Astrocyte (in vitro differentiated cells and primary cell): ENCODE results near the gene TMOD3. TPM values are rescaled to one million over a fixed set of nuclear protein-coding genes. Genes with fewer than 3 reads are reported as not detected.

Experiments
- DNase-seq: peaks from one replicate; pipeline ENCODE4 v3.0.0-alpha.2; 2010; ENCODE audit warnings: low read depth
- FAIRE-seq: peaks from 2 replicates; lab custom pipeline; 2011; peaks lifted over from hg19 to GRCh38; lab: Jason Lieb, UNC
- H2AFZ ChIP-seq: 2 replicates; pipeline ENCODE4 v1.6.0; 2012; ENCODE audit warnings: low read depth, low read length, inconsistent platforms
- H3K27ac ChIP-seq: 2 replicates; pipeline ENCODE4 v1.5.1; 2011; ENCODE audit warnings: low read depth, low read length, inconsistent platforms
- H3K27me3 ChIP-seq: 2 replicates; pipeline ENCODE4 v1.6.0; 2011; ENCODE audit warnings: low read length, inconsistent platforms; ENCODE audit not compliant: insufficient read depth
- H3K36me3 ChIP-seq: 2 replicates; pipeline ENCODE4 v1.5.1; 2011; ENCODE audit warnings: low read length, inconsistent platforms; ENCODE audit not compliant: insufficient read depth
- H3K4me1 ChIP-seq: 2 replicates; pipeline ENCODE4 v1.5.1; 2011; ENCODE audit warnings: low read length, inconsistent platforms; ENCODE audit not compliant: insufficient read depth
- H3K4me2 ChIP-seq: 2 replicates; pipeline ENCODE4 v1.6.0; 2012; ENCODE audit warnings: low read length, inconsistent platforms
- H3K4me3 ChIP-seq: 2 replicates; pipeline ENCODE4 v1.5.1; 2011; ENCODE audit warnings: low read depth, mild to moderate bottlenecking, low read length, inconsistent platforms; ENCODE audit not compliant: insufficient read depth
- H3K79me2 ChIP-seq: 2 replicates; pipeline ENCODE4 v1.6.0; 2012; ENCODE audit warnings: mild to moderate bottlenecking, low read length, inconsistent platforms; ENCODE audit not compliant: insufficient read depth
- H3K9ac ChIP-seq: 2 replicates; pipeline ENCODE4 v1.6.0; 2012; ENCODE audit warnings: mild to moderate bottlenecking, low read length, inconsistent platforms
- H3K9me3 ChIP-seq: 2 replicates; pipeline ENCODE4 v1.5.1; 2012; ENCODE audit warnings: low read depth, mild to moderate bottlenecking, low read length, inconsistent platforms; ENCODE audit not compliant: insufficient read depth
- H4K20me1 ChIP-seq: 2 replicates; pipeline ENCODE4 v1.6.0; 2012; ENCODE audit warnings: low read length, inconsistent platforms; ENCODE audit not compliant: insufficient read depth
- H3K27ac Mint-ChIP-seq: one replicate; pipeline ENCODE4 v1.8.0; 2021; ENCODE audit warnings: mild to moderate bottlenecking, mixed read lengths; ENCODE audit not compliant: unreplicated experiment
- H3K27me3 Mint-ChIP-seq: one replicate; pipeline ENCODE4 v1.8.0; 2021; ENCODE audit warnings: low read depth, mixed read lengths; ENCODE audit not compliant: unreplicated experiment
- H3K36me3 Mint-ChIP-seq: one replicate; pipeline ENCODE4 v1.8.0; 2021; ENCODE audit warnings: low read depth, mixed read lengths; ENCODE audit not compliant: unreplicated experiment
- H3K4me1 Mint-ChIP-seq: one replicate; pipeline ENCODE4 v1.8.0; 2021; ENCODE audit warnings: low read depth, mixed read lengths; ENCODE audit not compliant: unreplicated experiment
- H3K4me3 Mint-ChIP-seq: one replicate; pipeline ENCODE4 v1.8.0; 2021; ENCODE audit warnings: mild to moderate bottlenecking, moderate library complexity, mixed read lengths; ENCODE audit not compliant: unreplicated experiment
- H3K9me3 Mint-ChIP-seq: one replicate; pipeline ENCODE4 v1.8.0; 2021; ENCODE audit warnings: mild to moderate bottlenecking, mixed read lengths; ENCODE audit not compliant: unreplicated experiment
- EZH2 ChIP-seq: IDR thresholded peaks from 2 replicates; pipeline ENCODE4 v1.6.1; 2012; ENCODE audit warnings: mild to moderate bottlenecking, low read length, inconsistent platforms; ENCODE audit not compliant: insufficient read depth
- total RNA-seq: library from RNA; stranded (reverse); gene quantifications from 2 replicates; pipeline ENCODE4 v1.2.1, GENCODE V29; 2021
- TF ChIP-seq, protein P1 (sequence below): IDR thresholded peaks from 2 replicates; pipeline ENCODE4 v1.5.1; 2011; ENCODE audit warnings: low read depth, mild to moderate bottlenecking, inconsistent platforms, low read length, moderate library complexity; ENCODE audit not compliant: insufficient read depth

The TMOD3 gene
- total RNA-seq, 1 donor from 2014 or later = 65.2 TPM

DNA sequence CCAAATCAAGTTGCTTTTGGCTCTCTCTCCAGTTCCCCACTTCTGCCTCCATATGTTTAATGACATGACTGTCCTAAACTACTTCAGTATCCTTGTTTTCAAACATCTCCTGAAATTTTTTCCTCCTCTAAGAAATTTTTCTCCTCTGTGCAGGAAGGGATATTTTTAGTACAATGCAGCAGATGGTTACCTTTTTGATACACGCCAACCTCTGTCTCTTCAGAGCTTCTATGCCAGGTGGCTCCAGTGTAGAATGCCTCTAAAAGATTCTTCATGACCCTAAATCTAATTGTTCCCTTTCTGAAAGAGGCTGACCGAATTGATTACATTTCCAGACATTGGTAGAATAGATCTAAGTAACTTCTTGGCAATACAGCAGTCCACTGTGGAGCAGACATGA lies 33.7 kb downstream of the TMOD3 start:
- H3K9me3 Mint-ChIP-seq = no peaks in the 10 kb centered on the region
- peaks cover 31% of the 10 kb centered on the region for H3K4me1 Mint-ChIP-seq
- peaks cover 95% of the 10 kb centered on the region for H3K79me2 ChIP-seq
- no peak overlapping the region for H3K4me2 ChIP-seq
- no peak overlapping the region for H3K27ac ChIP-seq
- no peak for TF ChIP-seq EZH2
- TF ChIP-seq, protein P1, sequence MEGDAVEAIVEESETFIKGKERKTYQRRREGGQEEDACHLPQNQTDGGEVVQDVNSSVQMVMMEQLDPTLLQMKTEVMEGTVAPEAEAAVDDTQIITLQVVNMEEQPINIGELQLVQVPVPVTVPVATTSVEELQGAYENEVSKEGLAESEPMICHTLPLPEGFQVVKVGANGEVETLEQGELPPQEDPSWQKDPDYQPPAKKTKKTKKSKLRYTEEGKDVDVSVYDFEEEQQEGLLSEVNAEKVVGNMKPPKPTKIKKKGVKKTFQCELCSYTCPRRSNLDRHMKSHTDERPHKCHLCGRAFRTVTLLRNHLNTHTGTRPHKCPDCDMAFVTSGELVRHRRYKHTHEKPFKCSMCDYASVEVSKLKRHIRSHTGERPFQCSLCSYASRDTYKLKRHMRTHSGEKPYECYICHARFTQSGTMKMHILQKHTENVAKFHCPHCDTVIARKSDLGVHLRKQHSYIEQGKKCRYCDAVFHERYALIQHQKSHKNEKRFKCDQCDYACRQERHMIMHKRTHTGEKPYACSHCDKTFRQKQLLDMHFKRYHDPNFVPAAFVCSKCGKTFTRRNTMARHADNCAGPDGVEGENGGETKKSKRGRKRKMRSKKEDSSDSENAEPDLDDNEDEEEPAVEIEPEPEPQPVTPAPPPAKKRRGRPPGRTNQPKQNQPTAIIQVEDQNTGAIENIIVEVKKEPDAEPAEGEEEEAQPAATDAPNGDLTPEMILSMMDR = no peak
- no peak overlapping the region for H3K4me3 ChIP-seq
- no peak for DNase-seq
- H4K20me1 ChIP-seq = peaks cover 32% of the 10 kb centered on the region
- no peak overlapping the region for H3K27ac Mint-ChIP-seq
- no peaks in the 10 kb centered on the region for H3K27me3 Mint-ChIP-seq
- peaks cover 6% of the 10 kb centered on the region for H3K4me1 ChIP-seq
- no peak for FAIRE-seq
- H2AFZ ChIP-seq = no peak overlapping the region
- peaks cover 30% of the 10 kb centered on the region for H3K36me3 Mint-ChIP-seq
- no peak overlapping the region for H3K4me3 Mint-ChIP-seq
- peaks cover 28% of the 10 kb centered on the region for H3K36me3 ChIP-seq
- H3K27me3 ChIP-seq = no peaks in the 10 kb centered on the region
- no peak overlapping the region for H3K9ac ChIP-seq
- H3K9me3 ChIP-seq = no peaks in the 10 kb centered on the region

DNA sequence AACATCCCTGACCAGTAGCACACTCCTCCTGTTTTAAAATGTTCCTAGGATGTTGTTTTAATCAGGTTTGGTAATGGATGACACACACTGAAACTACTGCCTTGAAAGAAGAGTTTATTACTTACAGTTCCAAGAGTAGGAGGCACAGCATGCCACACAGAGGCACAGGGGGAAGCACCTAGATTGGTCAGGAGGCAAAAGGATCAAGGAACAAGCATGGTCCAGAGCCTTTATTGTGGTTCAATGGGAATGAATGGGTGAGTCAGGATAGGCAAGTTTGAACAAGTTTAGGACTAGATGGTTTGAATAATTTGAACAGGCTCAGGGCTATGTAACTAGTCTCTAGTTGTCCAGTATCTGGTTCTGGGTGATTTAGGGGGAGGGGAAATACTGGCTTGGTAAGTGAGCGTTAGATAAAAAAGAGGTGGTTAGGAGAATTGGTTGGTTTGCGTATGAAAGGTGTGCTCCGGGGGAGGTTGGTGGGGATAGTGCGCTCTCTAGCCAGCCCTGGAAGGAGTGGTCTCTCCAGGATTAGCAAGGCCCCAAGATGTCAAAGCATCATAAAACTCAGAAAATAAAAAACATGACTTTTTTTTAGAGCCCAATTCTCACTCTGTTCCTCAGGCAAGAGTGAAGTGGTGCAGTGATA lies 35.1 kb downstream of the TMOD3 start:
- Histone ChIP-seq H3K9me3 (no peaks in the 10 kb centered on the region), H3K4me3 (no peak overlapping the region), H3K4me1 (peaks cover 17% of the 10 kb centered on the region), H3K4me2 (no peak overlapping the region), H2AFZ (no peak overlapping the region), H3K36me3 (peaks cover 28% of the 10 kb centered on the region), H4K20me1 (peaks cover 26% of the 10 kb centered on the region), H3K79me2 (peaks cover 81% of the 10 kb centered on the region), H3K27ac (no peak overlapping the region), H3K27me3 (no peaks in the 10 kb centered on the region), H3K9ac (no peak overlapping the region)
- Mint-ChIP-seq H3K27me3 (no peaks in the 10 kb centered on the region), H3K9me3 (no peaks in the 10 kb centered on the region), H3K27ac (peak overlapping the region; percentile 56), H3K4me3 (peak overlapping the region; percentile 1), H3K36me3 (peaks cover 30% of the 10 kb centered on the region), H3K4me1 (peaks cover 34% of the 10 kb centered on the region)
- no peak for FAIRE-seq
- TF ChIP-seq EZH2 = no peak
- TF ChIP-seq, protein P1 = no peak
- peak; percentile 46 for DNase-seq

DNA sequence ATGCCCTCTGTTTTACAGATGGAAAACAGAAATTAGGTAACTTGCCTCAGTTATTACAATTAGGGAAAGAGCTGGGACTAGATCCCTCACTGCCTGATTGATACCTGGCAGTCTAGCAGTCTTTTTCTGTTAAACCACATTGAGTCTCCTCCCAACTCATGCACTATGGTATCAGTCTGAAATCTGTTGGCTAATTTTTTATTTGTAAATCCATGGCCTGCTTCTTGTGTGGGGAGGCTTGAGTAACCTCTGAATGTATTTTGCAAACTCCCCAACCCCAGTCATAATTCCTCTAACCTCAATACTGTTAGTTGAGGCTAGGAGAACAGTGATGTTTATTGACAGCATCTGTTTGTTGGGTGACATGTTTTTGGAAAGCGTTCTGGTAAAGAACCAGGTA lies 35.9 kb downstream of the TMOD3 start:
- Histone ChIP-seq H3K36me3 (peaks cover 31% of the 10 kb centered on the region), H3K4me3 (no peak overlapping the region), H2AFZ (no peak overlapping the region), H3K79me2 (peaks cover 73% of the 10 kb centered on the region), H4K20me1 (peaks cover 18% of the 10 kb centered on the region), H3K27ac (no peak overlapping the region), H3K4me1 (peaks cover 17% of the 10 kb centered on the region), H3K4me2 (no peak overlapping the region), H3K9ac (no peak overlapping the region), H3K9me3 (no peaks in the 10 kb centered on the region), H3K27me3 (no peaks in the 10 kb centered on the region)
- H3K36me3 Mint-ChIP-seq = peaks cover 27% of the 10 kb centered on the region
- TF ChIP-seq, protein P1 = no peak
- TF ChIP-seq EZH2 = no peak
- H3K27ac Mint-ChIP-seq = peak overlapping the region; percentile 56
- no peak overlapping the region for H3K4me3 Mint-ChIP-seq
- no peaks in the 10 kb centered on the region for H3K27me3 Mint-ChIP-seq
- DNase-seq (no peak), FAIRE-seq (no peak)
- H3K4me1 Mint-ChIP-seq = peaks cover 34% of the 10 kb centered on the region
- no peaks in the 10 kb centered on the region for H3K9me3 Mint-ChIP-seq
